NCI-H1105 treated with DMSO at 0.1 percent for 48 hours (cell line): ENCODE measurements around the gene PPP2R1B.

Source experiments
- DNase-seq: peaks from one replicate; lab custom pipeline; 2025; lab: John Stamatoyannopoulos, UW

PPP2R1B gene

GRCh38 chr11:111693224-111693937 lies 72.8 kb downstream of the PPP2R1B start:
- no peak for DNase-seq

- no peak for DNase-seq
Observed at GRCh38 chr11:111691741-111692140, 74.4 kb downstream of the PPP2R1B start.

GRCh38 chr11:111691176-111691575 lies 75.0 kb downstream of the PPP2R1B start:
- no peak for DNase-seq

- no peak for DNase-seq
Observed at GRCh38 chr11:111688013-111688412, 78.2 kb downstream of the PPP2R1B start.

- no peak for DNase-seq
Observed at GRCh38 chr11:111684251-111684650, 81.9 kb downstream of the PPP2R1B start.

- no peak for DNase-seq
Observed at GRCh38 chr11:111683806-111684205, 82.4 kb downstream of the PPP2R1B start.

- no peak for DNase-seq
Observed at GRCh38 chr11:111680486-111681175, 85.6 kb downstream of the PPP2R1B start.
